Measurements from ENCODE around the gene OXCT2. TPM values are rescaled to one million over a fixed set of nuclear protein-coding genes. Genes with fewer than 3 reads are reported as not detected.
A peak's percentile ranks its signal among the peaks of the same experiment; 100 is the strongest.
"Not testable (repeated sequence)": the region's sequence is repeated elsewhere in the genome, so short reads cannot be mapped to it uniquely, and the experiment has no call there.

The OXCT2 gene
- 1.9 and 2.6 TPM in 2 replicates for total RNA-seq (2014; rRNA removed; shearing (Covaris generic))

- not testable (repeated sequence) for DNase-seq (ENCODE audit: low read depth)
These were observed at the start of gene OXCT2 for GRCh38 chr1:39771022-39771532. Gene OXCT2 (minus strand): TSS chr1:39771348. CDS start chr1:39771255, 93 bp downstream.

- no peak for DNase-seq (ENCODE audit: low read depth)
These were observed 48.1 kb upstream of the OXCT2 start for GRCh38 chr1:39819091-39819812.

- DNase-seq (ENCODE audit: low read depth): no peak
These were observed 47.3 kb upstream of the OXCT2 start for GRCh38 chr1:39818482-39818881.

- peak; percentile 16 for DNase-seq (ENCODE audit: low read depth)
These were observed 46.2 kb upstream of the OXCT2 start for GRCh38 chr1:39817091-39817932.

- DNase-seq (ENCODE audit: low read depth): peak; percentile 82
These were observed 45.4 kb upstream of the OXCT2 start for GRCh38 chr1:39816415-39817090.

- DNase-seq (ENCODE audit: low read depth): no peak
These were observed 41.8 kb upstream of the OXCT2 start for GRCh38 chr1:39812913-39813312.

- DNase-seq (ENCODE audit: low read depth): no peak
These were observed 37.8 kb upstream of the OXCT2 start for GRCh38 chr1:39808784-39809517.

- DNase-seq (ENCODE audit: low read depth): no peak
These were observed 34.2 kb upstream of the OXCT2 start for GRCh38 chr1:39805385-39805784.

- DNase-seq (ENCODE audit: low read depth): no peak
These were observed 31.5 kb upstream of the OXCT2 start for GRCh38 chr1:39802496-39803260.

- no peak for DNase-seq (ENCODE audit: low read depth)
These were observed 29.3 kb upstream of the OXCT2 start for GRCh38 chr1:39800471-39800835.

GRCh38 chr1:39799770-39800470 is 28.8 kb upstream of the OXCT2 start:
- peak; percentile 57 for DNase-seq (ENCODE audit: low read depth)

- peak; percentile 73 for DNase-seq (ENCODE audit: low read depth)
These were observed 28.0 kb upstream of the OXCT2 start for GRCh38 chr1:39798859-39799769.

- DNase-seq (ENCODE audit: low read depth): no peak
These were observed 24.5 kb upstream of the OXCT2 start for GRCh38 chr1:39795651-39796050.

GRCh38 chr1:39791838-39792237 is 20.7 kb upstream of the OXCT2 start:
- no peak for DNase-seq (ENCODE audit: low read depth)

GRCh38 chr1:39789571-39790110 is 18.5 kb upstream of the OXCT2 start:
- no peak for DNase-seq (ENCODE audit: low read depth)

GRCh38 chr1:39788758-39789570 is 17.8 kb upstream of the OXCT2 start, which contains the start of gene BMP8B:
Gene BMP8B (minus strand): TSS chr1:39788865. CDS start chr1:39788485, 380 bp downstream.
- peak; percentile 34 for DNase-seq (ENCODE audit: low read depth)

- no peak for DNase-seq (ENCODE audit: low read depth)
These were observed 17.2 kb upstream of the OXCT2 start for GRCh38 chr1:39788426-39788757.

GRCh38 chr1:39787964-39788363 is 16.8 kb upstream of the OXCT2 start:
- DNase-seq (ENCODE audit: low read depth): not testable (repeated sequence)

Measured in RPMI7951 (cell line).